Activated CD4-positive, alpha-beta T cell treated with anti-CD3 and anti-CD28 coated beads for 24 hours (primary cell): ENCODE data around the gene ITGB7.

Source experiments
- DNase-seq, 2 donors: peaks; one replicate each; pipeline ENCODE4 v3.0.0-alpha.2; 2020; ENCODE audit warnings: low read depth in 2 of 2

Gene ITGB7

DNA sequence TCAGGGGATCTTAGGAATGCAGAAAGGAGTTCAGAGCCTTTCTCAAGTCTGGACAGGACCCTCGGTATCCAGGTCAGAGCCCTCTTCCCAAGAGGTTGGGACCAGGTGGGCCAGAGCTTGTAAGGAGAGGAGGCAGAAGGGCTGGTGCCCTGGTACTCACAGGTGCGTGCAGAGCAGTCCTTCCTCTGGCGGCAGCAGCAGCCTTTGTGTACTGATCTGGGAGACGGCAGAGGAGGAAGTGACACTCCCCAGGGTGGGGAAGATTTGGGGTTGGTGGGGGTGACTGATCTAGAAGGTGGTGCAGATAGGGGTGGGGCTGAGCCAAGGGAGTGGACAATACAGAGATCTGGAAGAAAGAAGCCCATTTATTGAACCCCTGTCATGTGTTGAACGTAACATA, at the start of gene ITGB7:
Gene ITGB7, minus strand, starts transcription at position 210 of the 400 bp plus-strand sequence. CDS start 6,808 bp downstream, outside the sequence.
- DNase-seq = peak; percentile 32 to 38

- DNase-seq = no peak
Observed at GRCh38 chr12:53255996-53256395, 48.9 kb upstream of the ITGB7 start.

GRCh38 chr12:53254816-53255545, 47.9 kb upstream of the ITGB7 start:
- DNase-seq = no peak

DNA sequence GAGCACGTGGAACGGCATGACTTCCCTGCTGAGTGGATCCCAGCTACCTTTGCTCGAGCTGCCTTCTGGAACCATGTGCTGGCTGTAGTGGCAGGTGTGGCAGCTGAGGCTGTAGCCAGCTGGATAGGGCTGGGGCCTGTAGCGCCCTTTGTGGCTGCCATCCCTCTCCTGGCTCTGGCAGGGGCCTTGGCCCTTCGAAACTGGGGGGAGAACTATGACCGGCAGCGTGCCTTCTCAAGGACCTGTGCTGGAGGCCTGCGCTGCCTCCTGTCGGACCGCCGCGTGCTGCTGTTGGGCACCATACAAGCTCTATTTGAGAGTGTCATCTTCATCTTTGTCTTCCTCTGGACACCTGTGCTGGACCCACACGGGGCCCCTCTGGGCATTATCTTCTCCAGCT, 46.2 kb upstream of the ITGB7 start:
- DNase-seq = no peak

- no peak for DNase-seq
Observed at GRCh38 chr12:53252349-53252916, 45.4 kb upstream of the ITGB7 start.

DNA sequence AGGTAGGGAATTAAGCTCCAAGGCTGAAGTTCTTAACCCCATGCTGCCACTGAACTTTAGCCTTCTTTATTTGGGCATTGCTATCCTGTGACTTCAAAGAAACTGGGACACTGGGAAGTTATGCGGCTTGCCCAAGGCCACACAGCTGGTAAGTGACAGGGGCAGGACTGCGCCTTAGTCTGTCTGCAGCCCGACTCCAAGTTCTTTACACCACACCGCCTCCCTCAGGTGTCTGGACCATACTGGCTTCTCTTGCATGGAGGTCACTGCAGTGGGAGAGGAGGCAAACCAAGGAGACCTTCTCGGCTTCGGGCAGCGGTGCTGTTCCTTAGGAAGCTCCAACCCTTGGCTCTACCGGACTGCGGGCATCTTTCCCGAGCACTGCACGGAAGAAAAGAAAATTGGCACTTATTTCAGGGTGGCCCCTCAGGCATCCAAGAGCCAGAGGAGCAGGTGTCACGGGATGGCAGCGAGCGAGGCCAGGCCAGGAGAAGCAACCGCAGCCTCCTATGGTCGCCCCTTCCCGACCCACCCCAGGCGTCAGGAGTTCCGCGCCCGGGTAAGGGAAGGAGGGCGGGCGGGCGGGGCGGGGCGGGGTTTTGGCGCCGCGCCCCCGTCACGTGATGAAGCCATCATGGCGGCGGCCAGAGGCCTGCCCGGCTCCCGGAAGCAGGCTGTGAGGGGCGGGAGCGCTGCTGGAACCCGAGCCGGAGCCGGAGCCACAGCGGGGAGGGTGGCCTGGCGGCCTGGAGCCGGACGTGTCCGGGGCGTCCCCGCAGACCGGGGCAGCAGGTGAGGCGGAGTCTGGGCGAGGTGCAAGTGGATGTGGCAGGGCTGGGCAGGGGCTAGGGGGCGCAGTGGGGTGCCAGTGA, 44.7 kb upstream of the ITGB7 start:
- DNase-seq = peak; percentile 43 to 50

DNA sequence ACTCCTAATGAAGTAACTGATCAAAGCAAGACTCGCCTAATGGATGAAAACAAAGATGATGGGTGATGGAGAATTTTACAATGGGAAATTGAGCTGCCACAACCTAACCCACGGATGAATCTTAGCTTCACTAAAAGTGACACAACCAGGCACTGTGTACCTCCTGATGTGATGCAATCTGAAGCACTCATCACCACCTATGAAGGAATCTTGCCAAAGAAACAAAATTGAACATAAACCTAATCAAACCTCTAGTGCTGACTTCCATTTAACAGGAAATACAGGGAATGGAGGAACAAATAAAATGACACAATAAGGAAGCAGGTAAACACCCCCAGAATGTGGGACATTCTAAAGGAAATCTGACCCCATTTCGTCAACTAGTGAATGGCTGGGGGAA, 38.2 kb upstream of the ITGB7 start:
- DNase-seq = no peak

DNA sequence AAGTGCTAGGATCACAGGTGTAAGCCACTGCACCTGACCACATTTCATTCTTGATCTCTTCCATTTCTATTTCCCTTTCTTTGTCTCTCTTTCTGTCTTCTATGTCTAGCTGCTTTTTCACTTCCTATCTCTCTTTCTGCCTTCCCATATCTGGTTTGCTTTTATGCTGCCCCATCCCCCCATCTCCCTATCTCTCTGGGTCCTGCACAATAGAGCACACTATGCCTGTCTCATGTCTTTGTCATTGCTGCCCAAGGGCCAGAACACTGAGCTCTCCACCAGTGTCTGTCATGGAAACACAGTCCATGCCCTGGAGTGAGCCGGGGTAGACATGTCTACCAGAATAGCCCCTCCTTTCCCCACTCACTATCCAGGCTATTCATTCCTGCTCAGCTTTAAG, 37.3 kb upstream of the ITGB7 start:
- DNase-seq = no peak

GRCh38 chr12:53241623-53242412, 34.8 kb upstream of the ITGB7 start:
- DNase-seq = no peak

DNA sequence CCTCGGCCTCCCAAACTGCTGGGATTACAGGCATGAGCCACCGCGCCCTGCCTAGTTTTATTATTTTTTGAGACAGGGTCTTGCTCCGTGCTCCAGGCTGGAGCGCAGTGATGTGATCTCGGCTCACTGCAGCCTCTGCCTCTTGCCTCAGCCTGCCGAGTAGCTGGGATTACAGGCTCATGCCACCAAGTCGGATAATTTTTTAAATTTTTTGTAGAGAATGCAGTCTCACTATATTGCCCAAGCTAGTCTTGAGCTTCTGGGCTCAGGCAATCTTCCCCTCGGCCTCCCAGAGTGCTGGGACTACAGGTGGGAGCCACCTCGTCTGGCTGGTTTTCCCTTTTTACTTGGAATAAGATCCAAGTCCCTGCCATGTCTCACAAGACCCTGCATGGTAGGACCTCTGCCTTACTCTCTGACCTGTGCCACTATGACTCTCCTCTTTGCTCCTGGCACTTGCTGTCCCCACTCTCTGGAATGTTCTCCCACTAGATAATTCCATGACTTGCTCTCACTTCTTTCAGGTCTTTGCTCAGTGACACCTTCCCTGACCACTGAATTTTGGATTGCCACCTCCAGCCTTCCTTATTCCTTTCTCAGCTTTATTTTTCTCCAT, 32.7 kb upstream of the ITGB7 start:
- DNase-seq = no peak

- no peak for DNase-seq
Observed at GRCh38 chr12:53236443-53237111, 29.5 kb upstream of the ITGB7 start.

DNA sequence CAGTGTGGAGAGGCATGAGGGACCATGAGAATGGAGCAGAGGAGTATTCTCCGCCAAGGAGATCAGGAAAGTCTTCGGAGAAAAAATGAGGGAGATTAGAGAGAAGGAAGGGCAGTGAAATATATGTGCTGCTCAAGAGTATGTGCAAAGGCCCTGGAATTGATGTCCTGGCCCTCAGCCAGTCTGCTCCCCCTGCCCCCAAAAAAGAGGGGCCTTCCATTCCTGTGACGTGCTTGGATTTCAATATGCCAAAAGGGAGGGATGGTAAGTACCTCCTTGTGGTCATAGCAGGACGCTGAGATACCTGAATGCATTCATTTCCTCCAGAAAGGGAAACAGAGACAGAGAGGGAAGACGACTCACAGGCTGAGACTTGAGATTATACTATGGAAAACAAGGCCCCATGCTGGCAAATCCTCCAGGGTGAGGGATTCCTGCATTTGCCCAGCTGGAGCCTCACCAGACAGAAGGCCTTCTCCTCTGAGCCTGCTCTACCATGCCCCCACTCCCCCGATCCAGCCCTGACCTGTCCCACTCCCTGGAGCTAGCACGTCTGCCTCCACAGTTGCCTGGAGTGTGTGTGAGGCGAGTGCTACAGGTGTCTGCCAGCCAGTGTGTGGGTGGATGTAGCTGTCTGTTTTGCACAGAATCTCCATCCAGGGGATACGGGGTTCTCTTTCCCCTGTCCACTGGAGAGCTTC, 28.8 kb upstream of the ITGB7 start:
- DNase-seq = no peak

- DNase-seq = no peak
Observed at GRCh38 chr12:53235164-53235563, 28.1 kb upstream of the ITGB7 start.

- DNase-seq = no peak
Observed at GRCh38 chr12:53234271-53234914, 27.3 kb upstream of the ITGB7 start.

DNA sequence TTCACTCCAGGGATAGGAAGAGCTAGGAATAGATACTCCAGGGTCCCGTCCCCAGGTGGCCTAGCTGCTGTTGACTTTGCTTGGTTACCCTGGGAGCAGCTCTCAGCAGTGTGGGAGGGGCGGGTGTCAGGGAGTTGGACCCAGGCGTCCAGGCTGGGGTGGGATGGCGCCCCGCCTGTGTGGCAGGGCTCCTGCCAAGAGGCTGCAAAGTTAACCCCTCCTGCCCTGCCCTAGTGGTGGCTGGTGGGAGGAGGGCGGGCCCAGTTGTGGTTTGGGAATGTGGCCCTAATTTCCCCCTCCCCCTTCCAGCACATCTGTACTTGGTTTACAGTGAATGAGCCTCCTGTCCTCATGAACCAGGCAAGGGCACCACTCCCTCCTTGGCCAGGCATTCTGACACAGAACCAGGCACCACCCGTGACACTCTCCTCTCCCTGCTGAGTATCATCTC, 26.6 kb upstream of the ITGB7 start:
- DNase-seq = no peak

DNA sequence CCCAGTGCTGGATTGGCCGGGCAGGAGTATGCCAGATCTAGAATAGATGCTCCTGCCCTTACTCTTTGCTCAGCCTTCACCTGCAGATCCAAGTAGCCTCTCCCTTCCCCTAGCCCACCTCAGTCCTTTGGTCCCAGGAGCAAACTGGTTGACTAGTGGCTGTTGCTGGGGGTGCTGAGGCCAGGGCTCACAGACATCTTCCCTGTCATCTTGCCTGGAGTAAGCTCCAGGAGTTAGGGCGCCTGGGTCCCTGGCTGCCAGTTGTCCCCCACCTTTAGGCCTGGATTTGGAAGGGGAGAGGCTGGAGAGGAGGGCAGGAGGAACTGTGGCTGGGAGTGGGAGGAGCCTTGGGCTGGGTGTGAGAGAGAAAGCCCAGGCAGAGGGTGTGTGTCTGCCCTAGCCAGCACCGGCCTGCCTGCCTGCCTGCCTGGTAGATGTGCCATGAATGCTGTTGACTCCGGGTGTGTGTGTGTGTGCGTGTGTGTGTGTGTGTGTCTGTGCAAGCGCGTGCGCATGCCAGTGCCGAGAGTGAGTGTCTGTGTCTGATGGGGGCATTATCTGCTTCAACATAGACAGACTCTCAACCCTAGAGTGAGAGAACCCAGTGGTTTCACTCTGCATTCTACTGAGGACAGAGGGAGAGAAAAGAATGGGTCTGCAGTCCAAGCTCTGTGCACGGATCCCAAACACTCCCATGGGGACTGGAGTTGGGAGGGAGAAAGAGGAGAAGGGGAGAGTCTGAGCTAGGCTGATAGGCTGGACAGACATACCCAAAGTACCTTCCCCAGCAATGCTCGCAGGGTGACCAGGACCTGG, 25.8 kb upstream of the ITGB7 start:
- no peak for DNase-seq

DNA sequence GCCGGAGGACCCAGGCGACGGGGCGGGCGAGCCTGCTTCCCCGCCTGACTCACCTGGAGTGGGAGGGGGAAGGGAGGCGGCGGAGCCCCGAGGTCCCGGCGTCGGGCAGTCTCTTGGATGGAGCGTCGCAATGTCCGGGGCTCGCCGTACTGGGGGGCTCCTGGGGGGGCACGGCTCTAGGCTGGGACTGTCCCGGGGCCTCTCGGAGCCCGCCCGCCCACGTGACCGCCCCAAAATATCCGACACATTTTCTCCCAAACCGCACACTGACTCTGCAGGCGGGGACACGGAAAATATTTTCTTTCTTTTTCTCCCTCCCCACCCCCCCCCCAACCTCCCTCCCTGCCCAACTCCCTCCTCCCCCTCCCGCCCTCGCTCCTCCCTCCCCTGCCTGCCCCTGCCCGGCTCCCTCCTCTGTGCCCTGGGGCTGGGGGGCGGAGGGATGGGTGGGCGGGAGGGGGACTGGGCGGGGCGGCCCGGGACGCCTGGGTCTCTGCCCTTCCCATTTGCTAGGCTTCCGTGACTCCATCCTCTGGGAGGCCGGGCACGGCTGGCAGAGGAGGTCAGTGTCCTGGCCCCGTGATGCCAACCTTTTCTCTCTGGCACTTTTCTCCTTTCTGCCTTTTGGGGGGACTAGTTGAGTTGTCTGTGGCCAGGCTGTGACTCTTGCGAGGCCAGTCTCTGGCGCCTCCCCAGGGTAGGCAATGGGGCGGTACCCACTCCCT, 25.0 kb upstream of the ITGB7 start, which contains the start of gene RARG:
Gene RARG, minus strand, starts transcription at position 289 of the 725 bp plus-strand sequence. CDS start 4,664 bp downstream, outside the sequence.
- peak; percentile 55 to 65 for DNase-seq

GRCh38 chr12:53231671-53231920, 24.5 kb upstream of the ITGB7 start:
- DNase-seq = no peak
